ENCODE results near the gene MAP1S. TPM values are rescaled to one million over a fixed set of nuclear protein-coding genes. Genes with fewer than 3 reads are reported as not detected.
A peak's percentile ranks its signal among the peaks of the same experiment; 100 is the strongest.

Gene MAP1S
- total and polyA plus RNA-seq, 2 donors (not counting 1 experiment from before 2014, with no cell fraction given) = 10.5 to 18.3 TPM

GRCh38 chr19:17686592-17687024, 32.7 kb upstream of the MAP1S start:
- H3K27me3 ChIP-seq (ENCODE audit: control insufficient read depth, insufficient read depth, low read length) = peaks cover 17% of the 10 kb centered on the region
- no peaks in the 10 kb centered on the region for H4K20me1 ChIP-seq (ENCODE audit: control insufficient read depth, extremely low read depth, insufficient read depth, low read length)
- no peak overlapping the region for H3K27ac ChIP-seq (ENCODE audit: insufficient read depth, low read length)
- peak in 1 of 2 donors; percentile 10 for DNase-seq (ENCODE audit: low read depth in 2 of 2)
- no peak overlapping the region for H3K9ac ChIP-seq (ENCODE audit: insufficient read depth, low read length)
- H3K79me2 ChIP-seq (ENCODE audit: control insufficient read depth, insufficient read depth, low read length) = no peaks in the 10 kb centered on the region
- H3K36me3 ChIP-seq (ENCODE audit: control insufficient read depth, insufficient read depth, low read length) = no peaks in the 10 kb centered on the region
- peak overlapping the region; percentile 62 for H3K4me2 ChIP-seq (ENCODE audit: extremely low read depth, insufficient read depth, low read length)
- H2AFZ ChIP-seq (ENCODE audit: low read length) = no peak overlapping the region
- TF ChIP-seq CTCF (conservative IDR thresholded peaks at IDR 0.05 in 1 of 2, IDR thresholded peaks at IDR 0.05 in 1 of 2; ENCODE audit: low read depth in 1 of 2, low read length in 2 of 2) (no peak), EZH2 (IDR thresholded peaks at IDR 0.05; ENCODE audit: low read length, missing control alignments) (no peak)
- H3K4me1 ChIP-seq (ENCODE audit: control insufficient read depth, extremely low read depth, insufficient read depth, low read length) = peaks cover 3% of the 10 kb centered on the region
- H3K4me3 ChIP-seq (replicated peaks in 1 of 4; ENCODE audit: control extremely low read depth in 1 of 4, insufficient read depth in 1 of 4, low read depth in 3 of 4, low read length in 4 of 4) = peak overlapping the region in 1 of 4 experiments; percentile 38
- no peaks in the 10 kb centered on the region for H3K9me3 ChIP-seq (ENCODE audit: control insufficient read depth, insufficient read depth, low read depth, low read length)

DNA sequence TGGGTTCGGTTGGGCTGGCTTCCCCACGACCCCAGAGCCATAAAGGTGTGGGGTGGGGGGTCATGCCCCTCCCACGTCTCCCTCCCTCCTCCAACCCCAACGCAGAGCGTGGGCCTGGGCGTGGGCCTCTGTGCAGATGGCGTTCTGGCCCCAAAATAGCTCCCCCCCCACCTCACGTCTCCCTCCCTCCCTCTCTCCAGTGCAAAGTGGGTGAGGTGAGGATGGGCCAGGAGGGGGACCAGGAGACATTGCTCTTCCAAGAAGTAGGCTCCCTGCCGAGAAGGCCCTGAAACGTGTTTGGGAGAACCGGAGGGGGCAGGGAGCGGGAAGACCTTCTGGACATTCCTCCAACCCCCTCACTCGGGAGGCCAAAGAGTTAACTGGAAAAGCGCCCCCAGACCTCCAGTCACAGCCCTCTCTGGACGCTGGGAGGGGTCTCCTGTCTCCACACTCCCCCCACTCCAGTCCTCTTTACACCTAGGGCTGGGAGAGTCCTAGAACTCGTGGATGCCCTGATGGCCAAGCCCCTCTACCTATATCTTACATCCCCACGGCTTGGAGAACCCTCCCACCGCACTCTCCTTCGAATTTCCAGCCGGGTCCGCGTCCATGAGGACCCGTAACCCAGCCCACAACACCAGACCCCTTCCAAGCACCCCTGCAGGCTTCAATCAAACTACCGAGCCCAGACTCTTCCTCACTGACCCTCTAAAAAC, 32.0 kb upstream of the MAP1S start:
- Histone ChIP-seq H4K20me1 (ENCODE audit: control insufficient read depth, extremely low read depth, insufficient read depth, low read length) (no peaks in the 10 kb centered on the region), H3K27me3 (ENCODE audit: control insufficient read depth, insufficient read depth, low read length) (peaks cover 17% of the 10 kb centered on the region), H3K4me2 (ENCODE audit: extremely low read depth, insufficient read depth, low read length) (no peak overlapping the region), H3K36me3 (ENCODE audit: control insufficient read depth, insufficient read depth, low read length) (no peaks in the 10 kb centered on the region), H2AFZ (ENCODE audit: low read length) (no peak overlapping the region), H3K9me3 (ENCODE audit: control insufficient read depth, insufficient read depth, low read depth, low read length) (no peaks in the 10 kb centered on the region), H3K79me2 (ENCODE audit: control insufficient read depth, insufficient read depth, low read length) (no peaks in the 10 kb centered on the region), H3K4me3 (replicated peaks in 1 of 4; ENCODE audit: control extremely low read depth in 1 of 4, insufficient read depth in 1 of 4, low read depth in 3 of 4, low read length in 4 of 4) (peak overlapping the region in 1 of 4 experiments; percentile 32), H3K9ac (ENCODE audit: insufficient read depth, low read length) (no peak overlapping the region), H3K4me1 (ENCODE audit: control insufficient read depth, extremely low read depth, insufficient read depth, low read length) (peaks cover 3% of the 10 kb centered on the region), H3K27ac (ENCODE audit: insufficient read depth, low read length) (no peak overlapping the region)
- DNase-seq (ENCODE audit: low read depth in 2 of 2) = no peak
- TF ChIP-seq EZH2 (IDR thresholded peaks at IDR 0.05; ENCODE audit: low read length, missing control alignments) (peak; percentile 65), CTCF (conservative IDR thresholded peaks at IDR 0.05 in 1 of 2, IDR thresholded peaks at IDR 0.05 in 1 of 2; ENCODE audit: low read depth in 1 of 2, low read length in 2 of 2) (no peak)

- no peak for TF ChIP-seq CTCF (conservative IDR thresholded peaks at IDR 0.05 in 1 of 2, IDR thresholded peaks at IDR 0.05 in 1 of 2; ENCODE audit: low read depth in 1 of 2, low read length in 2 of 2)
- no peak for TF ChIP-seq EZH2 (IDR thresholded peaks at IDR 0.05; ENCODE audit: low read length, missing control alignments)
- H3K36me3 ChIP-seq (ENCODE audit: control insufficient read depth, insufficient read depth, low read length) = no peaks in the 10 kb centered on the region
- H3K4me2 ChIP-seq (ENCODE audit: extremely low read depth, insufficient read depth, low read length) = no peak within 1 kb of the TSS
- H3K79me2 ChIP-seq (ENCODE audit: control insufficient read depth, insufficient read depth, low read length) = no peaks in the 10 kb centered on the region
- no peak within 1 kb of the TSS for H3K27ac ChIP-seq (ENCODE audit: insufficient read depth, low read length)
- DNase-seq (ENCODE audit: low read depth in 2 of 2) = peak; percentile 20
- no peak within 1 kb of the TSS for H2AFZ ChIP-seq (ENCODE audit: low read length)
- peaks cover 17% of the 10 kb centered on the region for H3K27me3 ChIP-seq (ENCODE audit: control insufficient read depth, insufficient read depth, low read length)
- no peak within 1 kb of the TSS for H3K9ac ChIP-seq (ENCODE audit: insufficient read depth, low read length)
- peaks cover 3% of the 10 kb centered on the region for H3K4me1 ChIP-seq (ENCODE audit: control insufficient read depth, extremely low read depth, insufficient read depth, low read length)
- H3K9me3 ChIP-seq (ENCODE audit: control insufficient read depth, insufficient read depth, low read depth, low read length) = no peaks in the 10 kb centered on the region
- H4K20me1 ChIP-seq (ENCODE audit: control insufficient read depth, extremely low read depth, insufficient read depth, low read length) = no peaks in the 10 kb centered on the region
- peak within 1 kb of the TSS in 1 of 4 experiments; percentile 32 for H3K4me3 ChIP-seq (replicated peaks in 1 of 4; ENCODE audit: control extremely low read depth in 1 of 4, insufficient read depth in 1 of 4, low read depth in 3 of 4, low read length in 4 of 4)
These were observed 31.2 kb upstream of the MAP1S start, which contains the start of gene UNC13A for GRCh38 chr19:17687857-17688784. TSS of gene UNC13A (minus strand) at chr19:17688354. CDS start at chr19:17688199, 155 bp downstream.

Measured in fibroblast of lung (primary cell).